ENCODE data around the gene ABCD3. TPM values are rescaled to one million over a fixed set of nuclear protein-coding genes. Genes with fewer than 3 reads are reported as not detected.
A peak's percentile ranks its signal among the peaks of the same experiment; 100 is the strongest.
"Not testable (repeated sequence)": the region's sequence is repeated elsewhere in the genome, so short reads cannot be mapped to it uniquely, and the experiment has no call there.

Gene ABCD3
- polyA plus RNA-seq, 3 donors = 65.5 to 75.1 (median 67.7) TPM

DNA sequence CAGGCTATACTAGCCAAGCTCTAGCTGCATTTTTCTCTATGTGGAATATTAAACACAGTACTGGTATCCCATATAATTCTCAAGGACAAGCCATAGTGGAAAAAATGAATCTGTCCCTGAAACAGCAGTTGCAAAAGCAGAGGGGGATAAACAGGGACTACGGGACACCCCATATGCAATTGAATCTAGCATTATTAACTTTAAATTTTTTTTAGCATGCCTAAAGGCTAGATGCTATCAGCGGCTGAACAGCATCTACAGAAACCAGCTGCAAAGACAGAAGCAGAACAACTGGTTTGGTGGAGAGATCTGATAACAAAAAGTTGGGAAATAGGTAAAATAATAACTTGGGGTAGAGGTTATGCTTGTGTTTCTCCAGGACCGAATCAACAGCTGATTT, 30.6 kb downstream of the ABCD3 start:
- not testable (repeated sequence) for DNase-seq (ENCODE audit: low read depth in 3 of 3, low spot score in 2 of 3)

DNA sequence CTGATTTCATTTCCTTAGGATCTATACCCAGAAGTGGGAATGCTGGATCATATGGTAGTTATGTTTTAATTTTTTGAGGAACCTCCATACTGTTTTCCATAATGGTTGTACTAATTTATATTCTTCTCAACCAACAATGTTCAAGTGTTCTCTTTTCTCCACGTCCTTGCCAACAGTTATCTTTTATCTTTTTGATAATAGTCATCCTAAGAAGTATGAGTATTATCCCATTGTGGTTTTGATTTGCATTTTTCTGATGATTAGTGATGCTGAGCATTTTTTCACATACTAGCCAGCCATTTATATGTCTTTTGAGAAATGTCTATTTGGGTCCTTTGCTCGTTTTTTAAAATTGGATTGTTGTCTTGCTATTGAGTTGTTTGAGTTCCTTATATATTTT, 38.5 kb downstream of the ABCD3 start:
- no peak for DNase-seq (ENCODE audit: low read depth in 3 of 3, low spot score in 2 of 3)

DNA sequence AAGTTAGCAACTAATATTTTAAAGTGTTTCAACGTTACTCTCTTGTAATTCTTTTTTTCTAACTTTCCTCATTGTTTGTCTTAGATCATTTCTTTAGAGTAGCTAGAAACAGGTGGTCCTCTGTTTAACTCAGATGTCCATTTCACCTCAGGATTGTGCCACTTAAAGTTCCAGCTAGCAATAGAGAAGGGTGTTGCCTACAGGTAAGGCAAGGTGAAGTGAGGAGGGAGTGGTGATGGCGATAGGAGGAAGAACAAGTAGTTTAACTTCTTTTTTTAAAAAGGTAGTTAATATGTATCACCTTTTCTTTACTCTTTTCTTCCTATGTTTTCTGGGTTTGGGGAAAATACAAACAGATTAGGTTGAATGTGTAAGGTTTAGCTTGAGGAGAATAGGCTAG, 44.4 kb downstream of the ABCD3 start:
- DNase-seq (ENCODE audit: low read depth in 3 of 3, low spot score in 2 of 3) = no peak

DNA sequence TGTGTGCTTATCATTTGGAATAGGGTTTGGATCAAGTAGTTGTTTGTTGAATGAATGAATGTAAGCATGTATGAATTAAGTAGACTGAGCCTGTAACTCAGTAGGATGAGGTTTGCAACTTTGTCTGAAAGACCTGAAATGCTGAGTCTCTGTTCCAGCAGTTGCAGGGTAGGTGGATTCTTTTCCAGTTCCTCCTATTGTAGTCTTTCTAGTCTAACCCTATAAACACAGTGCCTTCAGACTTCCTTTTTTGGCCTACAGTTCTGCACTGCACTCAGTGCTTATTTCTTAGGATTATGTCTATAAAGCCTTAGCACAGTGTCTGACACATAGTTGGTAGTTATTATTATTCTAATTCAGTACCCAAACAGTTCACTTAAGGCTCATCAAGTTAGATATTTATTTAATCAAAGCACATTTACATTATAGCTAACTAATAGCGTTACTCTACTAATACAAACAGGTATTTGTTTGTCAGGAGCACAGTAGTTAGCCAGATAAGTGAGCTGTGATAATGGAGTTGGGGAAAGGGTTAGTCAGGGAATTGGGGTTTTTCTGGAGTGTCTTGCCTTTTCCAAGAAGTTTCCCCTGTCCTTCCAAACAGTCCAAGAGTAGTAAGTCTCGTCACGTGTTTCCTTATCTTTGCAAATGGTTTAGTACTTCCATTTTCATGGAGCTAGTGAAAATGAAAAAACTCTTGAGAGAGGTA, 45.0 kb downstream of the ABCD3 start:
- DNase-seq (ENCODE audit: low read depth in 3 of 3, low spot score in 2 of 3) = no peak

DNA sequence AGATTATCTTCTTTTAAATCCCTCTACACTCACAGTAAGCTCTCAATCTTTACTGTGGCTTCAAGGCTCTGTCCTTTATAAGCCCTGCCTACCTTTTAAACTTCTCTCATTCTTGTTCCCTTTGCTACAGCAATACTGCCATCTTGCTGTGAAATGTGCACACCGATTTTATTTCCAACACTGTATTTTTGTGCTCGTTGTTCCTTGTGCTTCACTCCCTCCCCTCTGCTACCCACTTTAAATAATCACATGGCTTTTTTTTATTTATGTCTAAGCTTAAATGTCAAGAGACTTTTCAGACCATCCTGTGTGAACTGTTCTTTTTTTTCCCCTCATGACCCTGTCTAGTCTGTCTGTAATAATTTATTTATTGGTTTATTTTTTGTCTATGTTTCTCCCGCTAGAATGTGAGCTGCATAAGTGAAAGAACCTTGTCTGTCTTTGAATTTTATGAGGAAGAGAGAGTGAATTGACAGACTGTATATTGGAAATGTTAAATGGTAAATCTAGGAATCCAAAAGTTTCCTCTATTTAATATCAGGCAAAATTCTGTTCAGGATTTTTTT, 45.7 kb downstream of the ABCD3 start:
- no peak for DNase-seq (ENCODE audit: low read depth in 3 of 3, low spot score in 2 of 3)

DNA sequence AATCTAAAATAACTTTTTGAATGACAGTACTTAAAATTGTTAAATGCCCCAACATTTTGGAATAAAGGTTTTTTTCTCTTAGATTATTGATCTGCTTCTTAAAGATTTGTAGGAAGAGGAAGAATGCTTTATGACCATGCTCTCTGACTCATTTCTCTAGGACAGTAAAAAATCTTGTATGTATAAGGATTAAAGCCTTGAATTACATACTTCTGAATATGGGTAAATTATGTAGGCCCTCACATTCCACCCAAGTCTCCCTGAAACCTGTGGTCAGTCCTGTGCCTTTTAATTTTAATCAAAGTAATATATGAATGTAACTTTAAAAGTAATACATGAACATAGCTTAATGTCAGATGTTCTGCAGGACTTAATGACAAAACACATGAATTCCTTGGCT, 50.5 kb downstream of the ABCD3 start:
- no peak for DNase-seq (ENCODE audit: low read depth in 3 of 3, low spot score in 2 of 3)

DNA sequence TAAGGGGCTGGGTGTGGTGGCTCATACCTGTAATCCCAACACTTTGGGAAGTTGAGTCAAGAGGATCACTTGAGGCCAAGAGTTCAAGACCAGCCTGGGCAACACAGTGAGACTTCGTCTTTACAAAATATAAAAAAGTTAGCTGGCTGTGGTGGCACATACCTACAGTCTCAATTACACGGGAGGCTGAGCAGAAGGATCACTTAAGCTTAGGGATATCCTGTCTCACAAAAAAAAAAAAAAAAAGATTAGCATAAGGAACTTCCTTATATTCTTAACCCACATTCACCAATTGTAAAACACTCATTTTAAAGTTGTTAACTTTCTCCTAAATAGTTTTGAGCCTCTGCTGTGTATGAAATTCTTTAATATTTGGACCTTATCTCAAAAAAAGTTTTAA, 53.1 kb downstream of the ABCD3 start:
- DNase-seq (ENCODE audit: low read depth in 3 of 3, low spot score in 2 of 3) = no peak

DNA sequence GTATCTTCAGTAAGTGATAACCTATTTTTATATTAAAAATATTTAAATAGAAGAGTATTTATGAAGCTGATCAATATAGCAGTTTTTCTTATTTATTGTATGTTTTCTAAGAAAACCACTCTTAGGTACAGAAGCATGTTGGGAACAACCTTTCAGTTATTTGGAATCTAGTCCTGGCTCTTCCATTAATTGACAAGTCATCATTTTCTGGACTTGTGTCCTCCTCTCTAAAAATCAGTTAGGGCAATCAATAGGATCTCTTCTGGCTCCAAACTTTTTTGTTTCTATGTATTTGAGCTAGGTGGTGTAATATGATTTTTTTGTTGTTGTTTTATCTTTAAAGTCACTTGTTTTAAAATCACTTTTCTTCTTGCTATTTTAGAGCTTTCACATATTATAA, 57.0 kb downstream of the ABCD3 start:
- no peak for DNase-seq (ENCODE audit: low read depth in 3 of 3, low spot score in 2 of 3)

DNA sequence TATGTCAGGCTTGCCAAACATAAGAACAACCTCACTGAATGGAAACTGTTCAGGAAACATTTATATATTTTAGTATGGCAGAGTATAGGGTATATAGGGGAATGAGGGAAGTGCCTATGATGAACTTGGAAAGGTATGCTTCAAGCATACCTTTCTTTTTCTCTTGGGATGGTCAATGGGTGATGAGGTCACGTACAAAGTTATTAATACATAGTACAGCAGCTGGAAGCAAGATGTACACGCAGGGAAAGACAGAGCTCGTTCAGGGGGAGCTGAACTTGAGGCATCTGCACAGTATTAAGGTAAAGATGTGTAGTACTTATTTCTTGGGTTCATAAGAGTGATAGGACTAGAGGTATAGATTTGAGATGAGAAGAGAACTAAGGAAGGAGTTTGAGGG, 61.5 kb downstream of the ABCD3 start:
- no peak for DNase-seq (ENCODE audit: low read depth in 3 of 3, low spot score in 2 of 3)

DNA sequence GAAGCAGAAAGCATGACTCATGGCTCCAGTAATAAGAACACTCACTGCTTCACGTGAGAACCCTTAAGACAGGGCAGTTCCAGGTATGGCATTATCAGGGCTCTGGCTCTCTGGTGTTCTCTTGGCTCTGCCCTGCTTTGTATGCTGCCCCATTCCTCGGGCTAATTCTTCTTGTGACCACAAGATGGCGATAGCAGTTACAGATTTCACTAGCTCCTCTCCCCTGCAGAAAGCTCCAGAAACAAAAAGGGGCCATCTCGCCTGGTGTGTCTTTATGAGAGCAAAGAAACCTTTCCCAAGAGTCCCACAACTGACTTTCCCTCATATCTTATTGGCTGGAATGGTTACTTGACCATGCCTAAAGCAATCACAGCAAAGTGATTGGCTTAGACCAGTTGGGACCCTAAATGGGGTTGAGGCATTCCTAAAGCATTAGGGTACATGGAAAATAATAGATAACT, 63.3 kb downstream of the ABCD3 start:
- DNase-seq (ENCODE audit: low read depth in 3 of 3, low spot score in 2 of 3) = peak; percentile 26 to 42 (median 27)

DNA sequence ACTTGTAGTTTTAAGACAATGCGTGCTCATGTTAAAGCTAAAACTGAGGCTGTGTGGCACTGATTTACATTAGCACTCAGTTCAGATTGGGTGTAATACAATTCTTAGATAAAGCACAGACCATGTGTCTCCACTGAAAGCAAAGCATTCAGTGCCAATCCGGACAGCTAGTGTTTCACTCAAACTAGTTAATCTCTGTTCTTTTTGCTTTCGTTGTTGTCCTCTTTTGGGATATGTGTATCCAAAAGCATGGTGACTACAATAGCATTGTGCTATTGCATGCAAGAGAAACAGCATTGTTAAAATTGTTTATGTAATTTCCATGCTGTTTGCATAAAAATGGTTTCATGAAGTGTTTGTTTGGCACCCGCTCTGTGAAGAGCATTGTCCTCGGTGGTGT, 68.8 kb downstream of the ABCD3 start:
- DNase-seq (ENCODE audit: low read depth in 3 of 3, low spot score in 2 of 3) = no peak

DNA sequence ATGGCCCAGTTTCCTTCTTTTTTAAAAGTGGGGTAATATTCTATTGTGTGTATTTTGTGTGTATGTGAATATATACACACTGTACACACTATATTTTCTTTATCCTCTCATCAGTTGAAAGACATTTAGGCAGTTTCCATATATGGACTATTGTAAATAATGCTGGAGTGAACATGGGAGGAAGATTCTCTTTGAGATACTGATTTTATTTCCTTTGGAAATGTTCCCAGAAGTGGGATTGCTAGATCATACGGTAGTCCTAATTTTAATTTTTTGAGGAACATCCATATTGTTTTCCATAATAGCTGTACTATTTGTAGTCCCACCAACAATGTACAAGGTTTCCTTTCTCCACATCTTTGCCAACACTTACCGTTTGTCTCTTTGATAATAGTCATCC, 72.4 kb downstream of the ABCD3 start:
- no peak for DNase-seq (ENCODE audit: low read depth in 3 of 3, low spot score in 2 of 3)

DNA sequence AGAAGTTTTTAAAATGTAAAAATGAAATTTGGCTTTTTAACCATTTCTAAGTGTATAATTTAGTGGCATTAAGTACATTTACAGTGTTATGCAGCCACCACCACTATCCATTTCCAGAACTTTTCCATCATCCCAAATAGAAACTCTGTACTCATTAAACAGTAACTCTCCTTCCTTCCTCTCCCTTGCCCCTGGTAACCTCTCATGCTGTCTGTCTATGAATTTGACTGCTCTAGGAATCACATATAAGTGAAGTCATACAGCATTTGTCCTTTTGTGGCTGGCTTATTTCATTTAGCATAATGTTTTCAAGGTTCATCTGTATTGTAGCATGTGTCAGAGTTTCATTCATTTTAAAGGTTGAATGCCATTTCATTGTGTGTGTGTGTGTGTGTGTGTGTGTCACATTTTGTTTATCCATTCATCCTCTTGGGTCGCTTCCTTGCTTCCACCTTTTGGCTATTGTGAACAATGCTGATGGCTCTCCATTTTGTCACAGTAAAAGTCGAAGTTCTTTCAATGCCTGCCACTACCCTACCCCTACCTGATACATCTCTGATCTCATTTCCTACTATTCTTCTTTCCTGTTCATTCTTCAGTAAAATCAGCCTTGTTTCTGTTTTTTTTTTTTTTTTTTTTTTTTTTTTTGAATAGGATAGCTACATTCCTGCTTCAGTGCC, 78.0 kb downstream of the ABCD3 start:
- DNase-seq (ENCODE audit: low read depth in 3 of 3, low spot score in 2 of 3) = no peak

DNA sequence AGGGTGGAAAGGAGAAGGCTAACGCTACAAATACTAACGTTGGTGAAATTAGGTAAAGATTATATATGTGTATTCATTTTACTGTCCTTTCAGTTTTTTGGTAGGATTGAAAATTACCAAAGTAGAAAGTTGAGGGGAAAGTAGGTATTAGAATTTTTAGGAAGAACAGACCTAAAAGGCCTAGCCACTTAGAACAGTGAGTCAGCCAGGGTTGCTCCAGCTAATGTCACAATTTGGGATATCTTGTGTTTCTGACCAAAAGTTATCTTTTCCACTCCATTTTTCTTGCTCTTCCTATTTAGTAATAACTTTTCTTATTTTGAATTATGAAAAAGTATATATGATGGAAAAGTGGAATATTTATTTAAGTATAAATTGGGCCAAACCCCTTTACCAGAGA, 83.2 kb downstream of the ABCD3 start:
- DNase-seq (ENCODE audit: low read depth in 3 of 3, low spot score in 2 of 3) = no peak

DNA sequence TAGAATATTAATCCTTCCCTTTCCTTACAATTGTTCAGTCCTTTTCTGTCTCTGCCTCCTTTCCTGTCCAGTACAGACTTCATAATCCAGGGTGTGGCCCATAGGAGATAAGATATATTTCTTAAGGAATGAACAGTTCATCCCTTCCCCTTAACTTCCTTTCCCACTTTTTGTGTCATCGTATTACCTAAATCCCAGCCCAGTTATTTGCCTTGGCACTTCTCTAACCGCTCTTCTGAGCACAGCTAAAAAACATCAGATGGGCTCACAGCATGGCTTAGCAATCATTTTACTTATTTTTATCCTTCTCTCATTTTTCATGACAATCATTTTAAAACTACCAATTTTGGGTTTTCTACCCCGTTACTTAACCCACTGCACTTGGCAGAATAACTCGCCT, 83.7 kb downstream of the ABCD3 start:
- no peak for DNase-seq (ENCODE audit: low read depth in 3 of 3, low spot score in 2 of 3)

DNA sequence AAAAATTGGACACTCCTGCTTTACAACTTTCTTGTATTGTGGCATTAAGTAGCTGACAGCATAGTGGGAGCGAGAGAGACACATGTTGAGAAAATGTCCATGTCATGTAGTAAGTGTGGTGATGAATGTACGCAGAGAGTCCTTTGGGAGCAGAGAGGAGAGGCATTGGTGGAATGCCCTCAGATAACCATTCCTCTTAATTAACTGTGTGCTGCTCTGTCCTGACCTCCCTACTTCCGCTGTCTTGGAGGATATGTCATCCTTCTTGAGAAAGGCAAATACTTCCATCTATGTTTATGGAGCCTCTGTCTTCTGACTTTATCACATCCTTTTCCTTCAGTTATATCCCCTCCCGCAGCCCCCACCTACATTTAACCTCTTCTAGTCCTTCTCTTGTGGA, 85.0 kb downstream of the ABCD3 start:
- no peak for DNase-seq (ENCODE audit: low read depth in 3 of 3, low spot score in 2 of 3)

DNA sequence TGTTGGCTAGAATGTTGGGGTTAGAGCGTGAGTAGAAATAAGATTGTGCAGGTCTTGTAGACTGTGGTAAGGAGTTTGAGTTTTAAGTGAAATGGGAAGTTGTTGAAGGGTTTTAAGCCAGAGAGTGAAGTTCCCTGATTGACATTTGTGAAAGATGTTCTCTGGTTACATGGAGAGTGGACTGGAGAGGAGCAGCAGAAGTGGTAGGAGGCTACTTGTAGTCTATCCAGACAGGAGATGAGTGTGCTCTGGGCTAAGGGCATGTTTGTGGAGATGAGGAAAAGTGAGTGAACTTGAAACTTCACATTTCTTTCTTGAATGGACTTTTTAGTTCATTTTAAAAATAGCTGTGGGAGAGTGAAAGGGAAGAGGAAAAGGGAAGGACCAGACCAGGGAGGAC, 86.4 kb downstream of the ABCD3 start:
- DNase-seq (ENCODE audit: low read depth in 3 of 3, low spot score in 2 of 3) = no peak

DNA sequence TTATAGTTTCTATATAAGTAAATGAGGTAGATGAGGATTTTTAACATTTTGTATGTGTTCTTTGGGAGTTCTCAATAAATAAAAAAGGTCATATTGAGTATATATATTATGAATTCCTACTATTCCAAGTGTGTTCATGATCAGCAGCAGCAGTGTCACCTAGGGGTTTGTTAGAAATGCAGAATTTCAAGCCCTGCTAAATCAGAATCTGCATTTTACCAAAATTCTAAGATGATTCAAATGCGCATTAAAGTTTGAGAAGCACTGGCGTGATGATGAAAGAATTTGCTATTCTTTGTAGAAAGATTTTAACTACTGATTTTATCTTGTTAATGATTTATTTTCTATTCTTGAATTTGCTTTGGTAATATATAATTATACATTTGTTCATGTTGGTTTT, 94.6 kb downstream of the ABCD3 start:
- no peak for DNase-seq (ENCODE audit: low read depth in 3 of 3, low spot score in 2 of 3)

DNA sequence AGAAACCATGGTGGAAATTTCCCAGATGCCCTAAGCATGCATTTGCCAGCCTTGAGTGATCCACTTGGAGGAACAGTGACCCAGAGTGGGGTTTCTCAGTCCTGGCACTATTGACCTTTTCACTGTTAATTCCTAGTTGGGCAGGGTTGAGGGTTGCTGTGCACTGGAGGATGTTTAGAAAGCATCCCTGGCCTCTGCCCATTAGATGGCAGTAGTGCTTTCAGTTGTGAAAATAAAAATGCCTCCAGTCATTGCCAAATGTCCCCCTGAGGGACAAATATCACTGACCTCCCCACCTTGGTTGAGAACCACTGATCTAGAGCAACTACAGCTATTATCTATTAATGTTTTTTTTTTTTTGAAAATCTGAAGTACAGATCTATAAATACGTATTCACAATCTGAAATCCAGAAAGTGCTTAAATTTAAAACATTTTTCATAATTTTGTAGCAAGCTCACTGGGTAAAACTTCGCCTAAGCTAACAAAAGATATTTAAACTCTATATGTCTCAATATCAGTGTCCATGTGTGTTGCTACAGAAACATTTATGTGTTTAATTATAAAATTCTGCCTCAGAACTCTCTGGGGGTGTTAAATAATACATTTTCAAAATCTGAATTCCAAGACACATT, 96.0 kb downstream of the ABCD3 start:
- DNase-seq (ENCODE audit: low read depth in 3 of 3, low spot score in 2 of 3) = no peak

DNA sequence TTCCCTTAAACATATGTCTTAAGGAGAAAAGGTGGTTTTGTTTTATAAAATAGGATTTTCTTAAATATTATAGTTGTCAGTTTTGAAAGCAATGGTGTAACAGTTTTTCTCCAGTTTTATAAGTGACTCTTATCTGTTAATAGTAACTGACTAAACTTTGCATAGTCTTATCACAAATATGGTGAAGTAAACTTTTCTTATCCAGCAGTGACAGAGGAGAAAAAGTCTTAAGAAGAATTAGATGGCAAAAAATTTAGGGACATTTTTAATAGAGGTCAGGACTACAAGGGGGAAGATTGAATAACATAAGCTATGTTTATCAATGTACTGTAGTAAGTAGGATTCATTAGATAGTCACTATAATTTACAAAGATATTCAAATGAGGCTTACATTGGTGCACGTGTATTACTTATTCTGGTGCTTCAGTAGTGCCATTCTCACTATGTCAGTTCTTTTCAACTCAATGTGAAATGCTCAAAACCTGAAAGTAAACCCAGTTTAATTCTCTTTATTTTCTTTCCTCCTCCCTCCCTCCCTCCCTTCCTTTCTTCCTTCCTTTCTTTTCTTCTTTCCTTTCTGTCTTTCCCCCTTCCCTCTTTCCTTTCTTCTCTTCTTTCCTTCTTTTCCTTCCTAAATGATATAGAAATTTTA, 97.2 kb downstream of the ABCD3 start:
- DNase-seq (ENCODE audit: low read depth in 3 of 3, low spot score in 2 of 3) = no peak

DNA sequence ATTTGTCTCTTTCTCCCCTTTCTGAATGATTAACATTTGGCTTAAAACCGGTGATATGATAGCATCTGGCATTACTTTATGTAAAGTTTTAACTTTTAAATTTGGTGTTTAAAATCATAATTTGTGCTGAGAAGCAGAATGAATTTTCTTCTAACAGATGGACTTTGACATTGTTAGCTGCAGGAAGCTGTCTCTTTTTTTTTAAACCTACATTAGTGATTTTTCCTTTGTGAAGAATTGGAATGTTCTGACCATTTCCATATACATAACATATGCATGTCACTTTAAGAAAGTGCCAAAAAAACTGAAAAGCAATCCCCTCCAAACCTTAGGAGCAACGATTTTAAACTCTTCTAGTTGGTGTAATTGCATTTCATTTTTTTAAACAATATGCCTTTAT, 101.2 kb downstream of the ABCD3 start:
- DNase-seq (ENCODE audit: low read depth in 3 of 3, low spot score in 2 of 3) = no peak
